ENCODE data around the gene BTBD2.

BTBD2 gene

DNA sequence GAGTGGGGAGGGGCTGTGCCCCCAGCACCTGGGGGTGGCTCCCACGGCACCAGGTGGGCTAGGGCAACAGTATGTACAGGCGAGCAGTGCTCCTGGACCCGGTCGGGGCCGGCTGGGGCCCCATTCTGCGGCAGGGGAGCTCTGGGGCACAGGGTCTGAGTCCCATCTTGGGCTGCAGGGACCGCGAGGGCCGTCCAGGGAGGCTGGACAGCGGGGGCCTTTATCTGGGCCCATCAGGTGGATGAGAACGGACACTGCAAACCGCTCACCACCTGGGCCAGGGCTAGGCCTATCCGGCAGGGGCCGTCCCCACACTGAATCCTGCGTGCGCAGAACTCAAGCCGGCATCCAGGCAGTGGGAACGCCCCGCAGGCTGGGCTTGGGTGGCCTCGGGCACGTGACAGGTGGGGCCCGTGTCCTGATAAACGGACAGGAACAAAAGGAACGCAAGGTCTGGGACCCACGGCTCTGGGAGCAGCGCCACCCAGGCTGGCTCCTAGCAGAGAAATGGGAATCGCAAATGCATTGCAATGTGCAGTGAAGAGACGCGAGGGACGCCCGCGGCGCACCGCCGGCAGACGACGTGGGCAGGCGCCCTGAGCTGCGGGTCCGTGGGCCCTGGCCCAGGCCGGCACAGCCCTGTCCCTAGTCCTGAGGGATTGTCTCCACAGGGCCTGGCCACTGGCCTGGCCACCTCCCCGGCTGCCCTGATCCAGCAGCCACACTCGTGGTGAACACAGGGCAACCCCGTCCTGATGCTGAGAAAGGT is 29.7 kb downstream of the BTBD2 start:
- TF ChIP-seq, protein P1, sequence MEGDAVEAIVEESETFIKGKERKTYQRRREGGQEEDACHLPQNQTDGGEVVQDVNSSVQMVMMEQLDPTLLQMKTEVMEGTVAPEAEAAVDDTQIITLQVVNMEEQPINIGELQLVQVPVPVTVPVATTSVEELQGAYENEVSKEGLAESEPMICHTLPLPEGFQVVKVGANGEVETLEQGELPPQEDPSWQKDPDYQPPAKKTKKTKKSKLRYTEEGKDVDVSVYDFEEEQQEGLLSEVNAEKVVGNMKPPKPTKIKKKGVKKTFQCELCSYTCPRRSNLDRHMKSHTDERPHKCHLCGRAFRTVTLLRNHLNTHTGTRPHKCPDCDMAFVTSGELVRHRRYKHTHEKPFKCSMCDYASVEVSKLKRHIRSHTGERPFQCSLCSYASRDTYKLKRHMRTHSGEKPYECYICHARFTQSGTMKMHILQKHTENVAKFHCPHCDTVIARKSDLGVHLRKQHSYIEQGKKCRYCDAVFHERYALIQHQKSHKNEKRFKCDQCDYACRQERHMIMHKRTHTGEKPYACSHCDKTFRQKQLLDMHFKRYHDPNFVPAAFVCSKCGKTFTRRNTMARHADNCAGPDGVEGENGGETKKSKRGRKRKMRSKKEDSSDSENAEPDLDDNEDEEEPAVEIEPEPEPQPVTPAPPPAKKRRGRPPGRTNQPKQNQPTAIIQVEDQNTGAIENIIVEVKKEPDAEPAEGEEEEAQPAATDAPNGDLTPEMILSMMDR (IDR thresholded peaks at IDR 0.05; ENCODE audit: insufficient read depth, low read depth, low read length, missing control alignments): no peak
- H3K4me3 ChIP-seq (ENCODE audit: low read length): no peak overlapping the region
- no peak for DNase-seq (ENCODE audit: low read depth)

DNA sequence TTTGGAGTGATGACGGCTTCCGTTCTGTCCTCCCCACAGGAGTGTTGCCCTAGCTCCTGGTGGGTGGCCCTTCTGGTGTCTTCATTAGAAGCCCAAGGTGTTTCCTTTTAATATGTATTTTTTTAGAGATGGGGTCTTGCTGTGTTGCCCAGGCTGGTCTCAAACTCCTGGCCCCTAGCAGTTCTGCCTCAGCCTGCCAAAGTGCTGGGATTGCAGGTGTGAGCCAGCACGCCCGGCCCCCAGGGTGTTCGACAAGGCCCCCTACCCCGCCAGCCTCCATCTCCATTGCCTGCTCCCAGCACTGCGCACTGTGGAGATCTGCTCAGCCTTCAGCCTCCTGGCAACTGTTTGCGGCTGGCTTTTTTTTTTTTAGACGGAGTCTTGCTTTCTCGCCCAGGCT is 31.2 kb downstream of the BTBD2 start:
- no peak overlapping the region for H3K4me3 ChIP-seq (ENCODE audit: low read length)
- DNase-seq (ENCODE audit: low read depth): no peak
- TF ChIP-seq, protein P1 (IDR thresholded peaks at IDR 0.05; ENCODE audit: insufficient read depth, low read depth, low read length, missing control alignments): no peak

DNA sequence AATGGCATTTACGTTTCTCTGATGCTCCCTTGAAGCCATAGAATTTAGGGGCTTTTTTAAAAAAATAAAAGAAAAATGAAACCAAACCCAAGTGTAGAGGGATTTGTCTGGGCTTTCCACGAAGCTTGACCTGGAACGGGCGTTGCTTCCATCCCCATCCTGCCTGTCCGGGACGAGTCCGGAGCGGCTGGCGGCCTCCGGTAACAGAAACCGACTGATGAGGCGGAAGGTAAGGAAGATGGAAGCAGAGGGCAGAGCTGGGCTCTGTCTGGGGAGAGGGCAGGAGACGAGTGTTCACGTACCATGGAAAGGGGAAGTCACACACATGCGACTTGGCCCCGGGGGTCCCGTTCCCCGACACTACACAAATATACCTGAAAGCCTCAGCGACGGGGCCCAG is 34.3 kb downstream of the BTBD2 start:
- no peak overlapping the region for H3K4me3 ChIP-seq (ENCODE audit: low read length)
- TF ChIP-seq, protein P1 (IDR thresholded peaks at IDR 0.05; ENCODE audit: insufficient read depth, low read depth, low read length, missing control alignments): no peak
- DNase-seq (ENCODE audit: low read depth): no peak

DNA sequence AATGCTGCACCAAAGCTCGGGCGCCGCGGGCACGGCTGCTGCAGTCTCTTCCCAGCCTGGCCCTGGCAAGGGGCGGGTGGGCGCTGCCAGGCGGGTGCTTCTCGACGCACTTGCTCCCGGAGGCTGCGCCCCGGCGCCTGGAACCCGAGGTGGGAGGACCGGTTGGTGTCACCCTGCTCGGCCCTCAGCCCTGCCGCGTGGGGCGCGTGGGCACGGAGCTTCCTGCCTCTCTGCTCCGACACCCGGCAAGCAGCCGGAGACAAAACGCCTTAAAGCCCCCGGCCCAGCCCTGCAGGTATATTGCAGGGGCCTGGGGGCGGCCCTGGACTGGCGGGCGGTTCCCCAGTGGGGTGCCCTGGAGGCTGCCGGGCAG is 34.7 kb downstream of the BTBD2 start:
- H3K4me3 ChIP-seq (ENCODE audit: low read length): no peak overlapping the region
- DNase-seq (ENCODE audit: low read depth): no peak
- TF ChIP-seq, protein P1 (IDR thresholded peaks at IDR 0.05; ENCODE audit: insufficient read depth, low read depth, low read length, missing control alignments): no peak

DNA sequence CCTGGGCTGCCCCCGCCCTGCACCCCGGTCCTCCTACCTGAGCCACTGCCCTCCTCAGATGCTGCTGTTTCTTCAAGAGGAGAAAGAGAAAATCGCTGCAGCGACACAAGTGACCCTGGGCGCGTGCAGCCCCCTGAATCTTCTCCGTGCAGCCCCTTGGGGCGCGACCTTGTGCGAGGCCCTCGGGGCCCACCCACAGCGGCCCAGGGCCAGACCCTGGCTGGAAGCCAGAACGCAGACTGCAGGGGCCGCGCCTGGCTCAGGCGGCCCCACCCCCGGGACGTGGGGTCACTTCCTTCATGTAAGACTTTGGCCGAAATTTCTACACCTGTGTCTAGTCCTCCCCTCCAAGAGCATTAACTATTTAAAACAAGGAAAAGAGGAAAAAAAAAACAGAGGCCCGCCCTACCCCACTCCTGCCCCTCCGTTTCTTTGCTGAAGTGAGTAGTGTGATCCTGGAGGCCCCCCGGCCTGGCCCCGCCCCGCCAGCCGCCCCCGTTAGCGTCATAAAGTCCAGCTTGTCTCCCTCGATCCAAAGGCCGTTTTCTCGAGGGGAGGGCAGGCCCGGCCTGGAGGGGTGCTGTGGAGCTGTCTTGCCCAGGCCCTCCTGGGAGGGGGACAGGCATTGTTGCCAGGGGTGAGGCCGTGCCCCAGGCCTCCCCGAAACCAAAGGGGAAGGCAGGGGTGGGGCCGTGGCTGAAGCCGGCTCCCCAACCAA is 35.3 kb downstream of the BTBD2 start:
- no peak overlapping the region for H3K4me3 ChIP-seq (ENCODE audit: low read length)
- TF ChIP-seq, protein P1 (IDR thresholded peaks at IDR 0.05; ENCODE audit: insufficient read depth, low read depth, low read length, missing control alignments): no peak
- no peak for DNase-seq (ENCODE audit: low read depth)

DNA sequence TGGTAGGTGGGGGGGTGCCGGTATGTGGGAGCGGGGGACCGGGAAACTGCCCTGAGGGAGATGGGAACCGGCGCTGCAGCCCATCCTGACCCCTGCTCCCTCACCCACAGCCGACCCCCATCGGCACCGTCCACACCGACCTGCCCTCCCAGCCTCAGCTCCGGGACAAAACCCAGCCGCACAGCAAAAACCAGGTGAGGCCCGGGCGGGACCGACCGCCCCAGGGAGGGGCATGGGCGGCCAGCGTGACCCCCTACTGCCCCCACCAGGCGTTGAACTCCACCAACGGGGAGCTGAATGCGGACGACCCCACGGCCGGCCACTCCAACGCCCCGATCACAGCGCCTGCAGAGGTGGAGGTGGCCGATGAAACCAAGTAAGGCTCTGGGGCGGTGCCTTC is 35.9 kb downstream of the BTBD2 start:
- H3K4me3 ChIP-seq (ENCODE audit: low read length): no peak overlapping the region
- no peak for DNase-seq (ENCODE audit: low read depth)
- TF ChIP-seq, protein P1 (IDR thresholded peaks at IDR 0.05; ENCODE audit: insufficient read depth, low read depth, low read length, missing control alignments): no peak

Data from epithelial cell of esophagus (primary cell).